ENCODE data around the gene GCN1.

GCN1 gene

GRCh38 chr12:120228291-120229070 lies 34.0 kb upstream of the GCN1 start:
- DNase-seq (ENCODE audit: low read depth) = peak; percentile 70

DNA sequence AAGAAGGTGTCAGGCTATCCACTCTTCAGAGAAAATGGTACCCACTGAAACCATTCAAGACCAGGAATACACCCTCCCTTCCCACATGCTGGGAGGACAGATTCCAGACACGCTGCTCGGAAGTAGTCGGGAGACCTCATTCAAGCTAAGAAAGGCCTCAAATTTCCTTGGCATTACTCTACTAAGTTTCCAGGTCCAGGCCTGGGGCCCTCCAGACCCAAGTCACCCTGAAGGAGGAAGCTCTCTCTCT lies 33.5 kb upstream of the GCN1 start:
- no peak for DNase-seq (ENCODE audit: low read depth)

DNA sequence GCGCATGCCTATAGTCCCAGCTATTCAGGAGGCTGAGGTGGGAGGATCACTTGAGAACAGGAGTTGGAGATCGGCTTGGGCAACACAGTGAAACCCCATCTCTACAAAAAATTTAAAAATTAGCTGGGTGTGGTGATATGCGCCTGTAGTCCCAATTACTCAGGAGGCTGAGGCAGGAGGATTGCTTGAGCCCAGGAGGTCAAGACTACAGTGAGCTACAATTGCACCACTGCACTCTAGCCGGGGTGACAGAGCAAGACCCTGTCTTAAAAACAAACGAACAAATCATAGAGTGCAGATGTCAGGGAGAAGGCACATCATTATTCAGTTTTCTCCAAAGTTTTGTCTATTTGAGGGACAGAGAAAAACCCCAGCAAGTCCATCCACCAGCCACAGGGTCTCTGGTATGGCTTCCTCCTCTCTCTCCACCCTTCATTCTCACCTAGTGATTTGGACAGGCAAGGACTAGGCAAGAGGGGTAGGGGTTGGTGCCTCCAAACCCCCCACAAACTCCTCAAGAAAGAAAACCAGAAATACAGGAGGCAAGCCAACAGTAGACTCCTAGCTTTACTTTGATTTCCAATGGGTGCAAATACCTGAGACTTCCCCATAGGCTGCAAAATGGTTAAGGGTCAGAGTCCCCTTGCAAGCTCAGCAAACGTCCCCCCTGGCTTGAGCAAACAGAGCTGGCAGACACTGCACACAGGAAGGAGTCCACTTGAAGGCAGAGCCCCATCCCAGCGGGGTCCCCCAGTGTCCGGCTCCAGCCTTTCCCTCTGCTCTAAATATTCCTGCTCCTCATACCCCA lies 32.9 kb upstream of the GCN1 start:
- no peak for DNase-seq (ENCODE audit: low read depth)

DNA sequence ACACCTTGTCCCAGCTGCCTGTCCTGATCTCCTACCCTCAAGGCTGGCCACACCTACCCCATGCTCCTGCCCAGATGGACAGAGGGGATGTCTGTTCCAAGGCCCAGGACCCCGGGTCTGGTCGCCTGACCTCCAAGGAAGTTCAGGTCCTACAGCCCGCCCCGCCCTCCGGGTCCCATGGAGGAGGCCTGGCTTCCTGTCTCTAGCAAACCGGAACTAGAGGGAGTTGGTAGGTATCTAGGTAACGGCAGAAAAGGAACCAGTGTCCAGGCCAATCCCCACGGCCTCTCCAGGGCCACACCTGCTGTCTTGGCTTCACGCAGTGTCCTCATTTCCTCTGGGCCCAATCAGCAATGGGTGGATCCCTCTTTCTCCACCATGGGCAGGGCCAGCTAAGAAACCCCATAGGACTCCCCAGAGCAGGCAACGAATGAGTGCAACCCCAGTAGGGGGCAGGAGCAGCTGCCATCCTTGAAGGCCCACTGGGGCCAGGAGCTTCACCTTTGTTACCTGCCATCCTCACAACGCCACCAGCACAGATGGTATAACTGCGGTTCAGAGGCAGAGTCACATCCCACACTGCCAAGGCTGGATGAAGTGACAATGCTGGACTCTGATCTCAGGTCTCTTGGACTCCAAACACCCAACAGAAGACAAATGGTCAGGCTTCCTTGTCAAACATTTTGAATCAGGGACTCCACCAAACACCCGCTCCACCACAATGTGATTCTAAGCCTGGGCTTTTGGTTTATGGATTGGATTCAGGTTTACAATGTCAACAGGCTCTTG lies 31.5 kb upstream of the GCN1 start:
- no peak for DNase-seq (ENCODE audit: low read depth)

DNA sequence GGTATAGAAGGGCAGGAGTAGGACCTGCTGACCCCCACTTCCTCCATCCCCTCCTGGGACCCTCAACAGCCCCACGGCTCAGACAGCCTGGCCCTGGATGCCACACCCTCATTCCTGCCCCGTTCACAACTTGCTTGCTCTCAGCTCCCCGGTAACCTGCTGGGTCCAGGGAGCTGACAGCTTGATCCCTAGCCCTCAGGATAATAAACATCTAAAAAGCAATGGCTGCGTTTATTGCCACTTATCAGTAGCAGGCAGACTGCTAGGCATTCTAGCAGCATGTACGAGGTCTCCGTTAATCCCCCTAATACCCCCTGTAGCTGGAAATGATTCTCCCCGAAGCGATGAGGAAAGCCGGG lies 30.7 kb upstream of the GCN1 start:
- DNase-seq (ENCODE audit: low read depth) = no peak

GRCh38 chr12:120224304-120225199 lies 30.0 kb upstream of the GCN1 start:
- DNase-seq (ENCODE audit: low read depth) = no peak

DNA sequence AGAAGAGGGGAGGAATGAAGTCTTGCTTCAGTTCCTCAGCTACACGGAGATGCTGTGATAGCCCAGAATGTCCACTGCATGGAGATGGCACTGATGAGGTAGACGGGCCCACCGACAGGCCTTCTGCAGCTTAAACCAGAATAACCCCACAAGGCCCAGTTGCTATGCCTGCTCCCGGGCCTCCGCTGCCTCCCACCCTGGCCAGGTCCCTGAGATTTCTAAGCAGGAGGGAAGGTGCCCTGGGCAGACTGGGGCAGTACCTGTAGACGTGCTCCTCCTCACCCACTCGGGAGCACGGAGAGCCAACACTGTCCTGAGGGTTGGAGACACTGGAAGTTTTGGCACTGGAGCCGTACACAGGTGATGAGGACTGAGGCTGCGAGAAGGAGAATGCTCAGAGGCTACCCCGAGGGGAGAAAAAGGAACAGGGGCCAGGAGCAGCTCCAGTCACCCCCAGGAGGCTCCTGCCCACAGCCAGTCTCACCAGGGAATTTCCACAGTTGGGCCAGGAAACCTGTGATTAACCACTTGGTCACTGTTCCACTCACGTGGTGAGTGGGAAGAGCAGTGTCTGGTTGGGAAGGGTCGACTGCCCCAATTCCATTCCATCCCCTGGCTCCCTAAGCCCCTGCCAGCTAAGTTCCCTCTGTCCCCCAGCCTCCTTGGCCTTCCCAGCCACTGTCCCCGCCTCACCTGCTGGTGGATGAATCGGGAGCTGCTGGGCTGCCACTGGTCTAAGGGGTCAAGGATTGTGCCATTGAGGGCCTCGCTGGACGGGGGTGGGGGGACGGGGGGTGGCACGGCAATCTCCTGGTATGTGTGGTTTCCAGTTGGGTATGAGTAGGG lies 29.2 kb upstream of the GCN1 start:
- no peak for DNase-seq (ENCODE audit: low read depth)

- DNase-seq (ENCODE audit: low read depth) = no peak
Measured at GRCh38 chr12:120222288-120222832, 27.8 kb upstream of the GCN1 start.

DNA sequence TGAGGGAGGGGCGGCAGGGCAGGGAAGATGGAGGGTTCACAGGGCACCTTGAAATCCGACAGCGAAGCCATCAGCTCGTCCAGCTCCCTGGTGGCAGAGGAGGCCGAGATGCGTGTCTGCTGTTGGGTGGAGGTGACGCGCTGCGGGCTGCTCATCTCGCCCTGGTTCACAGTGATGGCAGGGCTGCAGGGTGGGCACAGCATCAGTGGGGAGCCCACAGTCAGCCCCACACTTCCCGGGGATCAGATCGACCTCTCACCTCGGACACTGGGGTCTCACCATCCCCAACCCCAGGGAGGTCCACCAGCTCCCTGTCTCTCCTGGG lies 27.0 kb upstream of the GCN1 start:
- no peak for DNase-seq (ENCODE audit: low read depth)

DNA sequence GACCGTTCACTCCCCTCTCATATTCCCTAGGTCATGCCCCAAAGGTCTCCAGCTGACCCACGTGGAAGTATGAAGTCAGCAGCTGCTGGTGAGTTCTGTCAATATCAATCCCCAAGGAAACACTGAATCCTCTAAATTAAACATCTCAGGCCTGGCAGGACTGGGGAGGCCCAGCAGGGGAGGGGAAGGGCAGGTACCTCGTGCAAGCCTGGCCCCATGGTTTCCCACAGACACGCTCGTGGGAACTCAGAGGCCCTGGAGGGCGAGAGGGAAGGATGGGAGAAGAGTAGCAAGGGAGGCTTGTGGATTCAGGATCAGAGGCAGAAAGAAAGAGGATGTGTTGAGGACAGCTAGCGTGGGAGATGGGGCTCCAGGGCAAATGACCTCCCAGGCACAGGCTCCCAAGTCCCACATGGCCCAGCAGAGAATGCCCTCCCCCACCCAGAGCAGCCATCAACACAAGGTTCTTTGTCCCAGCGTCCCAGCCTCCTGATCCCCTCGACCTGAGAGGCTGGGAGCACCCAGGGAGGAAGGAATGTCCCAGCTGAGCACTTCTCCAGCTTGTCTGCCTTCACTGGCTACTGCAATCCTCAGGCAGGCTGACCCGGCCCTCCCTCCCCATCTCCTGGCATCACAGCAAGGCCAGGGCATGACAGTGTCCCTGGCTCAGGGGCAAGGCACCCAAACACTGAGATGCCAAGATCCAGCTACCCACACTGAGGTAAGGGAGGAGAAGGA lies 26.5 kb upstream of the GCN1 start:
- DNase-seq (ENCODE audit: low read depth) = no peak

GRCh38 chr12:120218680-120219606 lies 24.4 kb upstream of the GCN1 start:
- DNase-seq (ENCODE audit: low read depth) = no peak

- no peak for DNase-seq (ENCODE audit: low read depth)
Measured at GRCh38 chr12:120216742-120217605, 22.5 kb upstream of the GCN1 start.

GRCh38 chr12:120215766-120216735 lies 21.5 kb upstream of the GCN1 start:
- DNase-seq (ENCODE audit: low read depth) = no peak

GRCh38 chr12:120215357-120215735 lies 20.8 kb upstream of the GCN1 start:
- no peak for DNase-seq (ENCODE audit: low read depth)

- no peak for DNase-seq (ENCODE audit: low read depth)
Measured at GRCh38 chr12:120214626-120215356, 20.3 kb upstream of the GCN1 start.

DNA sequence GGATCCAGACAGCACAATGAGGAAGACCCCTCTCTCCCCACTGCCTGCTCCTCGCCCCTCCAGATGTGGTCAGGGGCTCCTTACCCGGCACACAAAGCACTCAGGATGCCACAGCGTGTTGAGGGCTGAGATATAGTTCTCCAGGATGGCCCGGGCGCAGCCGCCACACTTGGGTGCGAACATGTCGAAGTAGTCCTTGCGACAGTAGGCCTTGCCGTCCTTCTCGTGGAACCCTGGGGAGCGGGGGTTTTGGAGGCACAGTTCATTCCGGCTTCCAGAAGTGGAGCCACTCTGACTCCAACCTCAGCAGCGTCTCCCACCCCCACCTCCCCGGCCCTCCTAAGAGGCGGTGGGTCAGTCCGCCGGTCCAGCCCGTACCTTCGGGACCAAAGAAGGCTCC lies 19.2 kb upstream of the GCN1 start:
- DNase-seq (ENCODE audit: low read depth) = no peak

All from fibroblast of the conjunctiva (primary cell).